ENCODE results near the gene TBC1D5. TPM values are rescaled to one million over a fixed set of nuclear protein-coding genes. Genes with fewer than 3 reads are reported as not detected.

TBC1D5 gene
- polyA plus RNA-seq, 6 donors from 2014 or later: 54.7 to 83.0 (median 73.6) TPM

GRCh38 chr3:17479681-17480405 lies 262.6 kb downstream of the TBC1D5 start:
- peaks cover 2 to 9% (median 8%) of the 10 kb centered on the region in 3 donors for H3K4me1 Mint-ChIP-seq
- peaks cover 0 to 12% of the 10 kb centered on the region in 2 donors for H3K36me3 Mint-ChIP-seq
- H3K27ac Mint-ChIP-seq: no peak overlapping the region
- no peaks in the 10 kb centered on the region for H3K27me3 Mint-ChIP-seq
- H3K9me3 Mint-ChIP-seq: no peaks in the 10 kb centered on the region
- ATAC-seq (ENCODE audit: low read depth in 2 of 2): no peak
- no peak overlapping the region for H3K4me3 Mint-ChIP-seq
- no peak for DNase-seq

- no peak for ATAC-seq (ENCODE audit: low read depth in 2 of 2)
- Mint-ChIP-seq H3K4me1 (peaks cover 2 to 14% (median 8%) of the 10 kb centered on the region in 3 donors), H3K36me3 (peaks cover 0 to 12% of the 10 kb centered on the region in 2 donors), H3K27me3 (no peaks in the 10 kb centered on the region), H3K4me3 (no peak overlapping the region), H3K9me3 (no peaks in the 10 kb centered on the region), H3K27ac (no peak overlapping the region)
- DNase-seq: no peak
Measured at GRCh38 chr3:17478673-17479072, 263.8 kb downstream of the TBC1D5 start.

GRCh38 chr3:17473761-17474160 lies 268.7 kb downstream of the TBC1D5 start:
- no peaks in the 10 kb centered on the region for H3K27me3 Mint-ChIP-seq
- no peak overlapping the region for H3K27ac Mint-ChIP-seq
- ATAC-seq (ENCODE audit: low read depth in 2 of 2) (no peak), DNase-seq (no peak)
- H3K4me3 Mint-ChIP-seq: no peak overlapping the region
- peaks cover 2 to 14% (median 8%) of the 10 kb centered on the region in 3 donors for H3K4me1 Mint-ChIP-seq
- H3K9me3 Mint-ChIP-seq: peaks cover 0 to 1% (median 0%) of the 10 kb centered on the region in 7 donors
- peaks cover 0 to 15% of the 10 kb centered on the region in 2 donors for H3K36me3 Mint-ChIP-seq

GRCh38 chr3:17469954-17470353 lies 272.5 kb downstream of the TBC1D5 start:
- Mint-ChIP-seq H3K9me3 (peaks cover 0 to 1% (median 0%) of the 10 kb centered on the region in 7 donors), H3K4me3 (no peak overlapping the region), H3K27me3 (no peaks in the 10 kb centered on the region), H3K36me3 (peaks cover 0 to 17% of the 10 kb centered on the region in 2 donors), H3K27ac (peak overlapping the region in 2 of 6 donors; percentile 37 to 40), H3K4me1 (peaks cover under 1 to 6% (median under 1%) of the 10 kb centered on the region in 3 donors)
- DNase-seq (no peak), ATAC-seq (ENCODE audit: low read depth in 2 of 2) (no peak)

- Mint-ChIP-seq H3K9me3 (peaks cover 0 to 1% (median 0%) of the 10 kb centered on the region in 7 donors), H3K4me3 (no peak overlapping the region), H3K4me1 (peaks cover 0 to 3% (median 0%) of the 10 kb centered on the region in 3 donors), H3K27ac (peak overlapping the region in 1 of 6 donors; percentile 37), H3K27me3 (no peaks in the 10 kb centered on the region), H3K36me3 (peaks cover 2 to 22% of the 10 kb centered on the region in 2 donors)
- ATAC-seq (ENCODE audit: low read depth in 2 of 2) (no peak), DNase-seq (no peak)
Measured at GRCh38 chr3:17469520-17469919, 272.9 kb downstream of the TBC1D5 start.

- Mint-ChIP-seq H3K4me3 (no peak overlapping the region), H3K27me3 (no peaks in the 10 kb centered on the region), H3K36me3 (peaks cover 8 to 20% of the 10 kb centered on the region in 2 donors), H3K9me3 (no peaks in the 10 kb centered on the region), H3K4me1 (peaks cover 0 to 4% (median 0%) of the 10 kb centered on the region in 3 donors), H3K27ac (no peak overlapping the region)
- ATAC-seq (ENCODE audit: low read depth in 2 of 2) (no peak), DNase-seq (no peak)
Measured at GRCh38 chr3:17466028-17466427, 276.4 kb downstream of the TBC1D5 start.

GRCh38 chr3:17459470-17459993 lies 282.9 kb downstream of the TBC1D5 start:
- Mint-ChIP-seq H3K36me3 (peaks cover 13 to 40% of the 10 kb centered on the region in 2 donors), H3K27ac (no peak overlapping the region), H3K4me1 (peaks cover 4 to 6% (median 4%) of the 10 kb centered on the region in 3 donors), H3K27me3 (no peaks in the 10 kb centered on the region), H3K4me3 (peak overlapping the region in 1 of 8 donors; percentile 53), H3K9me3 (peaks cover 0 to 2% (median 0%) of the 10 kb centered on the region in 7 donors)
- DNase-seq: no peak
- ATAC-seq (ENCODE audit: low read depth in 2 of 2): no peak

- no peak overlapping the region for H3K4me3 Mint-ChIP-seq
- no peak for DNase-seq
- peaks cover 8 to 41% of the 10 kb centered on the region in 2 donors for H3K36me3 Mint-ChIP-seq
- peaks cover 0 to 23% (median 9%) of the 10 kb centered on the region in 3 donors for H3K4me1 Mint-ChIP-seq
- H3K27ac Mint-ChIP-seq: peak overlapping the region in 1 of 6 donors; percentile 61
- peaks cover 0 to 5% (median 0%) of the 10 kb centered on the region in 7 donors for H3K9me3 Mint-ChIP-seq
- H3K27me3 Mint-ChIP-seq: no peaks in the 10 kb centered on the region
- ATAC-seq (ENCODE audit: low read depth in 2 of 2): no peak
Measured at GRCh38 chr3:17456650-17457049, 285.8 kb downstream of the TBC1D5 start.

- ATAC-seq (ENCODE audit: low read depth in 2 of 2) (no peak), DNase-seq (no peak)
- Mint-ChIP-seq H3K27ac (no peak overlapping the region), H3K36me3 (peaks cover 8 to 39% of the 10 kb centered on the region in 2 donors), H3K4me1 (peaks cover 3 to 23% (median 9%) of the 10 kb centered on the region in 3 donors), H3K27me3 (no peaks in the 10 kb centered on the region), H3K9me3 (peaks cover 0 to 5% (median 0%) of the 10 kb centered on the region in 7 donors), H3K4me3 (no peak overlapping the region)
Measured at GRCh38 chr3:17456046-17456445, 286.4 kb downstream of the TBC1D5 start.

GRCh38 chr3:17444865-17445264 lies 297.6 kb downstream of the TBC1D5 start:
- ATAC-seq (ENCODE audit: low read depth in 2 of 2) (no peak), DNase-seq (no peak)
- H3K4me1 Mint-ChIP-seq: peaks cover 3 to 11% (median 7%) of the 10 kb centered on the region in 3 donors
- peaks cover 0 to 3% (median 0%) of the 10 kb centered on the region in 7 donors for H3K9me3 Mint-ChIP-seq
- no peak overlapping the region for H3K27ac Mint-ChIP-seq
- peaks cover 26 to 30% of the 10 kb centered on the region in 2 donors for H3K36me3 Mint-ChIP-seq
- H3K4me3 Mint-ChIP-seq: no peak overlapping the region
- H3K27me3 Mint-ChIP-seq: no peaks in the 10 kb centered on the region

- ATAC-seq (ENCODE audit: low read depth in 2 of 2) (no peak), DNase-seq (no peak)
- Mint-ChIP-seq H3K27me3 (no peaks in the 10 kb centered on the region), H3K4me1 (peaks cover 0 to 11% (median 5%) of the 10 kb centered on the region in 3 donors), H3K4me3 (no peak overlapping the region), H3K9me3 (peaks cover 0 to 8% (median 3%) of the 10 kb centered on the region in 7 donors), H3K36me3 (peaks cover 30% of the 10 kb centered on the region in 2 donors), H3K27ac (no peak overlapping the region)
Measured at GRCh38 chr3:17443142-17443541, 299.3 kb downstream of the TBC1D5 start.

- H3K27ac Mint-ChIP-seq: no peak overlapping the region
- H3K27me3 Mint-ChIP-seq: no peaks in the 10 kb centered on the region
- H3K9me3 Mint-ChIP-seq: peaks cover 0 to 10% (median 3%) of the 10 kb centered on the region in 7 donors
- peaks cover 0 to 12% (median 7%) of the 10 kb centered on the region in 3 donors for H3K4me1 Mint-ChIP-seq
- no peak overlapping the region for H3K4me3 Mint-ChIP-seq
- ATAC-seq (ENCODE audit: low read depth in 2 of 2) (no peak), DNase-seq (no peak)
- H3K36me3 Mint-ChIP-seq: peaks cover 29 to 30% of the 10 kb centered on the region in 2 donors
Measured at GRCh38 chr3:17442332-17443049, 299.9 kb downstream of the TBC1D5 start.

GRCh38 chr3:17433876-17434275 lies 308.6 kb downstream of the TBC1D5 start:
- DNase-seq (no peak), ATAC-seq (ENCODE audit: low read depth in 2 of 2) (no peak)
- H3K27ac Mint-ChIP-seq: peak overlapping the region in 2 of 6 donors; percentile 7 to 47
- peaks cover 5 to 12% (median 8%) of the 10 kb centered on the region in 3 donors for H3K4me1 Mint-ChIP-seq
- peaks cover 0 to 8% (median 4%) of the 10 kb centered on the region in 7 donors for H3K9me3 Mint-ChIP-seq
- H3K4me3 Mint-ChIP-seq: no peak overlapping the region
- H3K36me3 Mint-ChIP-seq: peaks cover 16 to 21% of the 10 kb centered on the region in 2 donors
- H3K27me3 Mint-ChIP-seq: no peaks in the 10 kb centered on the region

All from naive B cell (primary cell).